ENCODE measurements around the gene XRN1.
"Not testable (repeated sequence)": the region's sequence is repeated elsewhere in the genome, so short reads cannot be mapped to it uniquely, and the experiment has no call there.

Gene XRN1

GRCh38 chr3:142324275-142324953 lies 123.4 kb downstream of the XRN1 start:
- DNase-seq = not testable (repeated sequence)

GRCh38 chr3:142319912-142320311 lies 127.9 kb downstream of the XRN1 start:
- no peak for DNase-seq

- no peak for DNase-seq
Measured at GRCh38 chr3:142319094-142319493, 128.7 kb downstream of the XRN1 start.

GRCh38 chr3:142318331-142318730 lies 129.5 kb downstream of the XRN1 start:
- DNase-seq = no peak

- DNase-seq = not testable (repeated sequence)
Measured at GRCh38 chr3:142315978-142316388, 131.9 kb downstream of the XRN1 start.

GRCh38 chr3:142315083-142315482 lies 132.8 kb downstream of the XRN1 start:
- no peak for DNase-seq

GRCh38 chr3:142310439-142310838 lies 137.4 kb downstream of the XRN1 start:
- DNase-seq = no peak

- DNase-seq = not testable (repeated sequence)
Measured at GRCh38 chr3:142302847-142303246, 145.0 kb downstream of the XRN1 start.

GRCh38 chr3:142298626-142299025 lies 149.2 kb downstream of the XRN1 start:
- DNase-seq = no peak

GRCh38 chr3:142296507-142296906 lies 151.3 kb downstream of the XRN1 start:
- DNase-seq = no peak

- no peak for DNase-seq
Measured at GRCh38 chr3:142287866-142288638, 159.8 kb downstream of the XRN1 start.

- DNase-seq = no peak
Measured at GRCh38 chr3:142285083-142285517, 162.7 kb downstream of the XRN1 start.

GRCh38 chr3:142282503-142282902 lies 165.3 kb downstream of the XRN1 start:
- DNase-seq = no peak

GRCh38 chr3:142281474-142281873 lies 166.4 kb downstream of the XRN1 start:
- DNase-seq = peak; percentile 23

GRCh38 chr3:142279965-142280590 lies 167.8 kb downstream of the XRN1 start:
- peak; percentile 78 for DNase-seq

GRCh38 chr3:142278451-142278850 lies 169.4 kb downstream of the XRN1 start:
- no peak for DNase-seq

- peak; percentile 92 for DNase-seq
Measured at GRCh38 chr3:142276781-142277180, 171.1 kb downstream of the XRN1 start.

- peak; percentile 94 for DNase-seq
Measured at GRCh38 chr3:142275856-142276255, 172.0 kb downstream of the XRN1 start.

- DNase-seq = peak; percentile 36
Measured at GRCh38 chr3:142274908-142275307, 172.9 kb downstream of the XRN1 start.

GRCh38 chr3:142273501-142273900 lies 174.3 kb downstream of the XRN1 start:
- no peak for DNase-seq

- no peak for DNase-seq
Measured at GRCh38 chr3:142272200-142272891, 175.5 kb downstream of the XRN1 start.

GRCh38 chr3:142270407-142270806 lies 177.4 kb downstream of the XRN1 start:
- peak; percentile 89 for DNase-seq

GRCh38 chr3:142269767-142270166 lies 178.1 kb downstream of the XRN1 start:
- DNase-seq = peak; percentile 33

Data from inflammatory macrophage treated with lipopolysaccharide for 4 hours (primary cell).